ENCODE measurements around the gene GNA14. TPM values are rescaled to one million over a fixed set of nuclear protein-coding genes. Genes with fewer than 3 reads are reported as not detected.

The GNA14 gene
- total RNA-seq, 2 experiments from 2014 or later: not detected

DNA sequence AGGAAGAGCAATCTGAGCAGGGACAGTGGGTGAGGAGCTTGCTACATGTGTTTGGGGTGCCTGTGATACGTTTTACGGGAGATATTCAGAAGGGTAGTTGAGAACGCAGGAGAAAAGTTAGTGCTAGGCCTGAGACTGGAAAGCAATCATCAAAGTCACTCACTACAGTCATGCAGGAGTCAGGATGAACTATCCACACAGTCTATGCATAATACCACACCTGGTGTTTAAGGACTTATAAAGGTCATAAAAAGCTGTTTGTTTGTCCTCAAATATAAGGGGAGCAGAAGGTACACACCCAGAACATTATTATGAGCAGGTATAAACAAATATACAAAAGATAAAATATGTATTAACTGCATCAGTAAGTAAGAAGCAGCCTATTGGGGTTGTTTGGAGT lies 176.6 kb downstream of the GNA14 start:
- Histone ChIP-seq H3K27me3 (ENCODE audit: control insufficient read depth in 1 of 2, insufficient read depth in 2 of 2, low read length in 2 of 2) (peaks cover 0 to 6% of the 10 kb centered on the region in 2 experiments), H3K4me3 (ENCODE audit: low read length) (no peak overlapping the region), H3K27ac (ENCODE audit: low read depth in 1 of 2, low read length in 2 of 2) (no peak overlapping the region), H3K36me3 (ENCODE audit: insufficient read depth, low read length) (no peaks in the 10 kb centered on the region), H3K4me1 (ENCODE audit: insufficient read depth, low read length) (peaks cover 11% of the 10 kb centered on the region), H3K9me3 (ENCODE audit: control insufficient read depth in 1 of 2, insufficient read depth in 1 of 2, low read length in 2 of 2) (peaks cover 0 to 3% of the 10 kb centered on the region in 2 experiments)
- intact Hi-C loops (cut with DNase I, micrococcal nuclease): no loop called here
- Mint-ChIP-seq H3K4me1 (ENCODE audit: low read depth) (peaks cover 16% of the 10 kb centered on the region), H3K27me3 (no peaks in the 10 kb centered on the region), H3K27ac (no peak overlapping the region), H3K9me3 (no peaks in the 10 kb centered on the region), H3K36me3 (ENCODE audit: low read depth) (no peaks in the 10 kb centered on the region), H3K4me3 (no peak overlapping the region)
- ATAC-seq (ENCODE audit: poor library complexity): no peak
- ChIA-PET CTCF (no interaction called here), POLR2A (no interaction called here)
- TF ChIP-seq, protein P1, sequence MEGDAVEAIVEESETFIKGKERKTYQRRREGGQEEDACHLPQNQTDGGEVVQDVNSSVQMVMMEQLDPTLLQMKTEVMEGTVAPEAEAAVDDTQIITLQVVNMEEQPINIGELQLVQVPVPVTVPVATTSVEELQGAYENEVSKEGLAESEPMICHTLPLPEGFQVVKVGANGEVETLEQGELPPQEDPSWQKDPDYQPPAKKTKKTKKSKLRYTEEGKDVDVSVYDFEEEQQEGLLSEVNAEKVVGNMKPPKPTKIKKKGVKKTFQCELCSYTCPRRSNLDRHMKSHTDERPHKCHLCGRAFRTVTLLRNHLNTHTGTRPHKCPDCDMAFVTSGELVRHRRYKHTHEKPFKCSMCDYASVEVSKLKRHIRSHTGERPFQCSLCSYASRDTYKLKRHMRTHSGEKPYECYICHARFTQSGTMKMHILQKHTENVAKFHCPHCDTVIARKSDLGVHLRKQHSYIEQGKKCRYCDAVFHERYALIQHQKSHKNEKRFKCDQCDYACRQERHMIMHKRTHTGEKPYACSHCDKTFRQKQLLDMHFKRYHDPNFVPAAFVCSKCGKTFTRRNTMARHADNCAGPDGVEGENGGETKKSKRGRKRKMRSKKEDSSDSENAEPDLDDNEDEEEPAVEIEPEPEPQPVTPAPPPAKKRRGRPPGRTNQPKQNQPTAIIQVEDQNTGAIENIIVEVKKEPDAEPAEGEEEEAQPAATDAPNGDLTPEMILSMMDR (IDR thresholded peaks at IDR 0.05): no peak
- no peak for DNase-seq

DNA sequence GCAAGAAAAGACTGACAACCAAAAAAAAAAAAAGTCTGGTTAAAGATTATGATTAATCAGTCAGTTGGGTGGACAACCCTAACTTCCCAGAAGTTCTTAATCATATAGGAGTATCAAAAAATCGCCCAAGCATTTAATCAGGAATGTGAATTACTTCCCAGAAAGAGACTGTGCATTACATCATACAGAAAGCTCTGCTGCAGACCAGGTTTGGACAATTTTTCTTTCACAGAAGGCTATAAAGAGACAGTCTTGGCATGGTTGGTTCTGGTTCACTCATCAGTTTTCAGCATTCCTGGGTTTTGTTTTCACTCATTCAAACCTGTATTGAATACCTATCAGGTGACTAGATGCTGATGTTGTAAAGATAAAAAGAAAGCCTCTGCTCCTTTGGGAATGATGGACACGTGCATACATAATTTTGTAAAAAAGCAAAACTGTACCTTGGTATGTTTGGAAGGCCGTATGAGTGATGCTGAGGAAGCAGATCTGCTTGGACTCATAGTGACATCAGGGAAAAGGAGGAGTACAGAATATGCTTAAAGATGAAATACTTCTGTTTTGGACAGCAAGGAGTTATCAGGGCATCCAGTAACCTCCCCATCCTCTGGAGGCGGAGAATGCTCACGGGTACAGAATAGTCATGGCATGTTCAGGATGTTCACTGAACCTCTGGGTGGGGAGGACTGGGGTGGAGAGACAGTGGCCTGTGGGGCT lies 178.4 kb downstream of the GNA14 start:
- ChIA-PET POLR2A (no interaction called here), CTCF (interaction anchor here (1.1 kb wide), 1 partner anchor 13 kb away, joined by 4 read pairs; no protein-coding TSS in a partner anchor)
- Histone ChIP-seq H3K36me3 (ENCODE audit: insufficient read depth, low read length) (no peaks in the 10 kb centered on the region), H3K27ac (ENCODE audit: low read depth in 1 of 2, low read length in 2 of 2) (no peak overlapping the region), H3K4me3 (ENCODE audit: low read length) (no peak overlapping the region), H3K4me1 (ENCODE audit: insufficient read depth, low read length) (no peaks in the 10 kb centered on the region), H3K9me3 (ENCODE audit: control insufficient read depth in 1 of 2, insufficient read depth in 1 of 2, low read length in 2 of 2) (peaks cover 0 to 3% of the 10 kb centered on the region in 2 experiments), H3K27me3 (ENCODE audit: control insufficient read depth in 1 of 2, insufficient read depth in 2 of 2, low read length in 2 of 2) (peaks cover 0 to 6% of the 10 kb centered on the region in 2 experiments)
- no peaks in the 10 kb centered on the region for H3K9me3 Mint-ChIP-seq
- ATAC-seq (ENCODE audit: poor library complexity): no peak
- no peaks in the 10 kb centered on the region for H3K27me3 Mint-ChIP-seq
- DNase-seq: no peak
- no peaks in the 10 kb centered on the region for H3K36me3 Mint-ChIP-seq (ENCODE audit: low read depth)
- intact Hi-C loops (cut with DNase I, micrococcal nuclease): no loop called here
- no peak overlapping the region for H3K4me3 Mint-ChIP-seq
- H3K27ac Mint-ChIP-seq: no peak overlapping the region
- no peaks in the 10 kb centered on the region for H3K4me1 Mint-ChIP-seq (ENCODE audit: low read depth)
- TF ChIP-seq, protein P1 (IDR thresholded peaks at IDR 0.05): no peak

DNA sequence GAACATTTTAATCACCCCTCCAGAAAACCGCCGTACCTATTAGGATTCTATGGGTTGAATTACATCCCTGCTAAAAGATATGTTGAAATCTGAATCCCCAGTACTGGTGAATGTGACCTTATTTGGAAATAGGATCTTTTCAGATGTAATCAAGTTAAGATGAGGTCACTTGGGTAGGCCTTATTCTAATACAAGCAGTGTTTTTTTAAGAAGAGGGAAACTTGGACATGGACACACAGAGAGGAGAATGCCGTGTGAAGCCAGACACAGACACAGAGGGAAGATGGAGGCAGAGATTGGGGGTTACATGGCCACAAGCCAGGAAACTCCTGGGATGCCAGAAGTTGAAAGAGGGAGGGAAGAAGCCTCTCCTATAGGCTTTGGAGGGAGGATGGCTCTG lies 183.5 kb downstream of the GNA14 start:
- Mint-ChIP-seq H3K36me3 (ENCODE audit: low read depth) (no peaks in the 10 kb centered on the region), H3K4me3 (no peak overlapping the region), H3K9me3 (no peaks in the 10 kb centered on the region), H3K27ac (no peak overlapping the region), H3K27me3 (no peaks in the 10 kb centered on the region), H3K4me1 (ENCODE audit: low read depth) (no peaks in the 10 kb centered on the region)
- DNase-seq (no peak), ATAC-seq (ENCODE audit: poor library complexity) (no peak)
- TF ChIP-seq, protein P1 (IDR thresholded peaks at IDR 0.05): no peak
- no peaks in the 10 kb centered on the region for H3K36me3 ChIP-seq (ENCODE audit: insufficient read depth, low read length)
- no peak overlapping the region for H3K27ac ChIP-seq (ENCODE audit: low read depth in 1 of 2, low read length in 2 of 2)
- H3K4me1 ChIP-seq (ENCODE audit: insufficient read depth, low read length): no peaks in the 10 kb centered on the region
- H3K9me3 ChIP-seq (ENCODE audit: control insufficient read depth in 1 of 2, insufficient read depth in 1 of 2, low read length in 2 of 2): no peaks in the 10 kb centered on the region
- CTCF ChIA-PET: interaction anchor here (0.8 kb wide), 1 partner anchor 8 kb away, joined by 3 read pairs; no protein-coding TSS in a partner anchor
- peaks cover 0 to 6% of the 10 kb centered on the region in 2 experiments for H3K27me3 ChIP-seq (ENCODE audit: control insufficient read depth in 1 of 2, insufficient read depth in 2 of 2, low read length in 2 of 2)
- intact Hi-C loops (cut with DNase I, micrococcal nuclease): no loop called here
- POLR2A ChIA-PET: no interaction called here
- no peak overlapping the region for H3K4me3 ChIP-seq (ENCODE audit: low read length)

Measured in CD4-positive, alpha-beta T cell (primary cell).